HPDE6-E6E7 (cell line): ENCODE results near the gene C2CD4C.
"Not testable (repeated sequence)": the region's sequence is repeated elsewhere in the genome, so short reads cannot be mapped to it uniquely, and the experiment has no call there.

Experiments
- DNase-seq: peaks from one replicate; pipeline ENCODE4 v3.0.0; 2011; ENCODE audit warnings: missing footprints; ENCODE audit errors: extremely low spot score

The C2CD4C gene, protein sequence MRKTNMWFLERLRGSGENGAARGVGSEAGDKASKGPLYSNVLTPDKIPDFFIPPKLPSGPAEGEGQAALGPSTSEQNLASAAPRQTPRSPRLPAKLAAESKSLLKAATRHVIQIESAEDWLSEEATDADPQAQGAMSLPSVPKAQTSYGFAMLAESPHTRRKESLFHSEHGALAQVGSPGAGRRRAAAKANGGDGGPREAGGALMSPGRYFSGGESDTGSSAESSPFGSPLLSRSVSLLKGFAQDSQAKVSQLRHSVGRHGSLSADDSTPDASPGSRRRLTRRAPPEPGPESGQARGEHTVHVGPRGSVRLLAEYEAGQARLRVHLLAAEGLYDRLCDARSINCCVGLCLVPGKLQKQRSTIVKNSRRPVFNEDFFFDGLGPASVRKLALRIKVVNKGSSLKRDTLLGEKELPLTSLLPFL

DNA sequence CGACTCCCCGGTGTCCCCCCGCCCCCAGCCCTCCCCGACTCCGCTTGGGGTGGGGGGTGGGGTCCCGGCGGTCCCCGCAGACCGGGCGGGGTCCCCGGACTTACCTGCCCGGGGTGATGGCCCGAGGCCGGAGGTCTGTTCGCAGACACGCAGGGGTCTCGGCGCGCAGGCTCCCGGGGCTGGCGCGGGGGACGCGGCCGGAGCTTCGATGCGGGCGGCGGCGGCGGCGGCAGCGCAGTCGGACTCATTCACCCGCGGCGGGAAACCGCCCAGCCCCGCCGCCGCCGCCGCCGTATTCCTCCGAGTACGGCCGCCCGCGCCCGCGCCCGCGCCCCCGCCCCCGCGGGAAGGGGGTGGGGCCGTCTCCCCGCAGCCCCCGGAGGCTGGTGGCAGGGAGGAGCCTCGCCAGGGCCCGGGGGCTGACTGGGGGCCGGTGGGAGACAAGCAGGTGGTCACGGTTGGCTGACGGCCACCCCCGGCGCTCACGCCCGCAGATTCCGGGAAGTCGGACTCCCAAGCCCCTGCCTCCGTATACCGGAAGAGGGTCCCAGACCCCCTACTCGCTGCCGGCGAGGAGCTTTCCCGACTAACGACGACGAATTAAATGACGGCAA lies at the start of gene C2CD4C:
Gene C2CD4C (minus strand): TSS at position 246 of the 614 bp plus-strand sequence. CDS start 786 bp downstream, outside the sequence.
- no peak for DNase-seq

DNA sequence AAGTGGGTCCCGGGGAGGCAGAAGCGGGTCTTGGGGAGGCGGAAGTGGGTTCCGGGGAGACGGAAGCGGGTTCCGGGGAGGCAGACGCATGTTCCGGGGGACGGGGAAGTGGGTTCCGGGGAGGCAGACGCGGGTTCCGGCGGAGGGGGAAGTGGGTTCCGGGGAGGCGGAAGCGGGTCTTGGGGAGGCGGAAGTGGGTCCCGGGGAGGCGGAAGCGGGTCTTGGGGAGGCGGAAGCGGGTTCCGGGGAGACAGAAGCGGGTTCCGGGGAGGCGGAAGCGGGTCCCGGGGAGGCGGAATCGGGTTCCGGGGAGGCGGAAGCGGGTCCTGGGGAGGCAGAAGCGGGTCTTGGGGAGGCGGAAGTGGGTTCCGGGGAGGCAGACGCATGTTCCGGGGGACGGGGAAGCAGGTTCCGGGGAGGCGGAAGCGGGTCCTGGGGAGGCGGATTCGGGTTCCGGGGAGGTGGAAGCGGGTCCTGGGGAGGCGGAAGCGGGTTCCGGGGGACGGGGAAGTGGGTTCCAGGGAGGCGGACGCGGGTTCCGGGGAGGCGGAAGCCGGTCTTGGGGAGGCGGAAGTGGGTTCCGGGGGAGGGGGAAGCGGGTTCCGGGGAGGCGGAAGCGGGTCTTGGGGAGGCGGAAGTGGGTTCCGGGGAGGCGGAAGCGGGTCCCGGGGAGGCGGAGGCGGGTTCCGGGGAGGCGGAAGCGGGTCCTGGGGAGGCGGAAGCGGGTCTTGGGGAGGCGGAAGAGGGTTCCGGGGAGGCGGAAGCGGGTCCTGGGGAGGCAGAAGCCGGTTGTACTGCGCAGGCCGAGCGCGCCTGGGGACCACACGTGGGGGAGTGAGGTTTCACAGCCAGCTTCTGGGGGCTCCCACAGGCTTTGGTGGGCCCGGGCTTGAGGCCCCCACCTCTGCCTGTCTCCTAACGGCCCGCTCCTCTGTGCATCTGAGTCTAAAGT lies 49.4 kb upstream of the C2CD4C start:
- no peak for DNase-seq

DNA sequence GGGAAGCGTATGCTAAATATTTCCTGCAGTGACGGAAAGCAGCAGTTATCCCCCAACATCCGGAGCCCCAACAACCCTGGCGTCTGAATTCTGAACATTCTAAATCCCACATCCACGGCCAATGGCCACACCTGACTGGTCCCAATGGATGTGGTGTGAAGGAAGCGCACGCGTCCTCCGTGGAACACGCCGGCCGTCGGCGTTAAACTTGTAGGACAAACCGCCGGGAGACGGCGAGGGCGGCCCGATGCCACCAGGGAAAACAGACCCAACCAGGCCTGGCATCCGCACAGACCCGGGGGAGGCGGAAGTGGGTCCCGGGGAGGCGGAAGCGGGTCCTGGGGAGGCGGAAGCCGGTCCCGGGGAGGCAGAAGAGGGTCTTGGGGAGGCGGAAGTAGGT lies 48.7 kb upstream of the C2CD4C start:
- DNase-seq: no peak

DNA sequence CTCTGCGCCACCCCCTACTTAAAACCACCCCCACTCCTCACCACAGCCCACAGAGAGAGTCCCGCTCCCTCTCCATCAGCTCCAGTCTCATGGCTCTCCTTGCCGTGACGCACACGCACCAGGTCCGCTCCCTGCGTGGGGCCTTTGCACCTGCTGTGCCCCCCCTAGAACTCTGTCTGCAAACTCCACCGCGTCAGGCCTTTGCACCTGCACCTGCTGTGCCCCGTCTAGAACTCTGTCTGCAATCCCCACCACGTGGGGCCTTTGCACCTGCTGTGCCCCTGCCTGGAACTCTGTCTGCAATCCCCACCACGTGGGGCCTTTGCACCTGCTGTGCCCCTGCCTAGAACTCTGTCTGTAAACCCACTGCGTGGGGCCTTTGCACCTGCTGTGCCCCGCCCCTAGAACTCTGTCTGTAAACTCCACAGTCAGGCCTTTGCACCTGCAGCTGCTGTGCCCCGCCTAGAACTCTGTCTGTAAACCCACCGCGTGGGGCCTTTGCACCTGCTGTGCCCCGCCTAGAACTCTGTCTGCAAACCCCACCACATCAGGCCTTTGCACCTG lies 47.7 kb upstream of the C2CD4C start:
- DNase-seq: no peak

DNA sequence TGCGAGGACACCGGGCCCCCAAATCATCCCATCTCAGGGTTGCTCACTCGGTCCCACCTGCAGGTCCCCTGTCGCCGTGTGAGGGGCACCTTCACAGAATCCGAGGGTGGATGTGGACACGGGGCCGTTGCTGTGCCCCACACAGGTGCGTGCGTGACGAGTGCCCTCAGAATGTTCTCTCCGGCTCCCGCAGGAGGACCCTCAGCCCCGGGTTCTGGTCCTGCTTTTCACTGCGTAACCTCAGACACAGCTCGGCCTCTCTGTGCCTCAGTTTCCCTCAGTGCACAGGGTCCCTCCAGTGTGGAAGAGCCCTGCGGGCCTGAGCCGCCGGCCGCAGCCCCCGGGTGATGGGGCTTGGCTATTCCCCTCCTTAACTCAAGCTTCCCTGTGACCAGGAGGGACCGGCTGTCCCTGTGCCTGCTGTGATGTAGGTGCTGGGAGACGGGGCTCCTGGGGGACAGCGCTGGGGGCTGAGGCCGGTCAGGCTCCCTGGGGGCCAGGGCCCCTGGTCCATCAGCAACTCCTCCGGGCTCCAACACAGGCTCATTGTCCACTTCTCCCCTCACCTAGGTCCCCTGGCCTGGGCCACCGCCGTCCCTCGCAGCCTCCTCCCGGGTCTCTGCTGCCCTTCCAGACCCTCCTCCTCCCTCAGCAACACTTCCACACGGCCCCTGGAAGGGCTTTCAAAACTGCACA lies 47.1 kb upstream of the C2CD4C start:
- no peak for DNase-seq

DNA sequence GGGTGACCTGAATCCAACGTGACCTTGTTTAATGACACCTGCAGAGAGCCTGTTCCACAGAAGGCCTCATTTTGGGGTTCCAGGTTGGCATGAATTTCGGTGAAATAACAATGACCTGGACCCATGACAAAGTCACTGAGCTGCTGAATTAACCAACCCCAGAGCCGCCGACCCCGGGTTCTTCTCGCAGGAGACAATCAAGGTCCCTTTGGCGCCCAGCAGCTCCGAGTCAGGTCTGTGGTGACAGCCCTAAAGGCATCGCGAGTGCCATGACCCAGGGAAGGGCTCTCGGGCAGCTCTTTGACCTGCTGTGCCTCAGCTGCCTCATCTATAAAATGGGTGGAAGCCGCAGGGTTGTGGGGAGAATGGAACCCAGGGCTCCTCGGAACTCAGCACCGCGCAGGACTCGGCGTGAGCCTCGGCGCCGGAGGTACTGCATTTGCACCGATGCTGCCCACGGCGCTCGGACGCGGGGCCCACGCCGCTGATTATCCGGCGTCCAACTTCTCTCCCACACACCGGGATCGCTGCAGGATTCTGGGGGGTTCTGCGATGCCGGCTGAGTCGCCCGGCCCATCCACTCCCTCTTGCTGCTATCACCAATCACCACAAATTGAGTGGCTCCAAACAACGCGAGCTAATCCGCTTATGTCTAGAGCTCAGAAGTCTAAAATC lies 46.2 kb upstream of the C2CD4C start:
- no peak for DNase-seq

DNA sequence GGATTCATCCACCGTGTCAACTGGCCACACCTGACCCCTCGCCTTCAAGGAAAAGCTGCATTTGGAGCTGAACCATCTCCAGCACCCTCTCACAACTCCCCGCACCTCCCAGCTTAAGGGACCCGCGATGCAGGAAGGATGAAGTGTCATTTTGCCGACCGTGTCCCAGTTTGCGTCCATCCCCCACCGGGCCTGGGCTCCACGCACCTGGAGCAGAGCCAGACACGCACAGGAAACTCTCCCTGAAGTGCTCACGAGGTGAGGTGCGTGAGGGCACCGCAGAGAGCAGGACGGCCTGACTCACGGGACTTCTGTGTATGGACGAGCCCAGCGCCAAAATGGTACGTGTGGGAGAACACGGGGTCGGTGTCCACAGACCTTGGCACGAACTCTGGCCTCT lies 44.7 kb upstream of the C2CD4C start:
- DNase-seq: no peak

DNA sequence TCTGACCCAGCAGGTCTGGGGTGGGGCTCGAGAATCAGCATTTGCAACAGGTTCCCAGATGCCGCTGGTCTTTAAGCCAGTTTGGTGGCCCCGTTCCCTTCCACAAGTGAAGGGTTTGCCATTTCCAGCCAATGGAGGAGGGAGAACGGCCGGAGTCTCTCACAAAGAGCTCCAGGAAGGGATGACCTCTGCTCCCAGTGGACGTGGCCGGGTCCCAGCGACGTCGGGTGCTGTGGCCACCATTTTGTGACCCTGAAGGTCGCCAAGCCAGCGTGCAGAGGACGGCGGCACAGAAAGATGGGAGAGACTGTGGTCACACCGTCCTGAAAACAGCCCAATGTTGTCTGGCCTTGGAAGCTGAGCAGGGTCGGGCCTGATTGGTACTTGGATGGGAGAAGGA lies 43.9 kb upstream of the C2CD4C start:
- DNase-seq: no peak

DNA sequence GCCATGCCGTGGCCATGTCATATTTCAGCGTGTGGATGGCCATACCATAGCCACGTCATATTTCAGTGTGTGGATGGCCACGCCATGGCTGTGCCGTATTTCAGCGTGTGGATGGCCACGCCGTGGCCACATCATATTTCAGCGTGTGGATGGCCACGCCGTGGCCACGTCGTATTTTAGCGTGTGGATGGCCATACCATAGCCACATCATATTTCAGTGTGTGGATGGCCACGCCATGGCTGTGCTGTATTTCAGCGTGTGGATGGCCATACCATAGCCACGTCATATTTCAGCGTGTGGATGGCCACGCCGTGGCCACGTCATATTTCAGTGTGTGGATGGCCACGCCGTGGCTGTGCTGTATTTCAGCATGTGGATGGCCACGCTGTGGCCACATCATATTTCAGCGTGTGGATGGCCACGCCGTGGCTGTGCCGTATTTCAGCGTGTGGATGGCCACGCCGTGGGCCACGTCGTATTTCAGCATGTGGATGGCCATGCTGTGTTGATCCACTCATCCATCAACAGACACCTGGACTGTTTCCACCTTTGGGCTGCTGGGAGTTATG lies 42.0 kb upstream of the C2CD4C start:
- DNase-seq: not testable (repeated sequence)

DNA sequence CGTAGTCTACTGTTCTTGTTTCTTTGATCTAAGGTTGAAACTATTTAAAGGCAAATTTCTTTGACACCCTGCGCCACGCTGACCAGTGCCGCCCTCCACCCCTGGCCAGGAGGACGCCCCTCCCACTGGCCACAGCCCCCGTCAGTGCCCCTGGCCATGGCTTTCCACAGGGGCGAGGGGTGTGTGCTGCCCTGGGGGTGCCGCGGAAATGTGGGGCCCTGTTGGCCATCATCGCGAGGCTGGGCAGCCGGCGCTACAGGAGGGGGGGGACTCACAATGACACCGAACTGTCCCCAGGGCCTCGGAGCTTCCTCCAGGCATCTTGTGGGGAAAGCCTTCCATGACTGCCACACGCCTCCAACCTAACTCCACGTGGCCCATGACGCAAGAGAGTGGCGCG lies 41.0 kb upstream of the C2CD4C start:
- DNase-seq: no peak

DNA sequence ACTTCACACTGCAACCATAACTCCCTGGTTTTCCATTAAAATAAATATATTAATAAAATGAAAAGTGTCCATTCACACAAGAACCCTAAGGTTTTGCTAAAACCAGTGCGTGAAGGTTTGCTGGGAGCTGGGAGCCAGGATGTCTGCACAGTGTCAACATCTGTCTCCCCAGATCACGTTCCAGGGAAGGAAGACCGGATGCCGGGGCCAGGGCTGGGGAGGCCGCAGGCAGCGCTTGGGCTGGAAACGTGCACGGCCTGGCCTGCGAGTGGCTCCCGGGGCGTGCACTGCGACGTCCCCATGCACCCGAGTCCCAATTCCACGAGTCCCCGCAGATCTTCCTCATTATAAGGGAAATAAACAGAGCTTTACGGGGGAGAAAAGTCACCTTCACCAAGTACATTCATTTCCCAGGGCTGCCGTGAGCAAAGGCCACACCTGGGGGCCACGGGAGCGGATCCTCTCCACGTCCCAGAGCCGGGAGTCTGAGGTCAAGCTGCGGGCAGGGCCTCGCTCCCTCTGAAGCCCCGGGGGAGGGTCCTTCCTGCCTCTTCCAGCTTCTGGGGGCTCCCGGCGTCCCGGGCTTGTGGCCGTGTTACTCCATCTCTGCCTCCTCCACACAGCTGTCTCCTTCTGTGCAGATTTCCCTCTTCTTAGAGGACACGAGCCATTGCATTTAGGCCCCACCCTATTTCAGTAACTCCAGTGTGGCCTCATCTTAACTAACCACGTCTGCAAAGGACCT lies 39.0 kb upstream of the C2CD4C start:
- DNase-seq: no peak

DNA sequence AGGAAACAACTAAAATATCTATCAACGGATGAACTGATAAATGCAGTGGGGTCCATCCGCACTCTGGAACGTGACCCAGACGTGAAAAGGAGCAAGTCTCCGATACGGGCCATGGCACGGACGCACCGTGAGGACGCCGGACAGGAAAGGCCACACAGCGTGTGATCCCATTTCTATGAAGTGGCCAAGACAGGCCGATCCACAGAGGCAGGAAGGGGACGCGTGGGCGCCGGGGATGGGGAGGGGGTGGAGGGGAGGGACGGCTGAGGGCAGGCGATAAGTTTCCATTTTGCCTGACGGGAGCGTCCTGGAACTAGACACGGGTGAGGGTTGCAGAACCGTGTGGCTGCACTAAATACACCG lies 38.1 kb upstream of the C2CD4C start:
- no peak for DNase-seq

DNA sequence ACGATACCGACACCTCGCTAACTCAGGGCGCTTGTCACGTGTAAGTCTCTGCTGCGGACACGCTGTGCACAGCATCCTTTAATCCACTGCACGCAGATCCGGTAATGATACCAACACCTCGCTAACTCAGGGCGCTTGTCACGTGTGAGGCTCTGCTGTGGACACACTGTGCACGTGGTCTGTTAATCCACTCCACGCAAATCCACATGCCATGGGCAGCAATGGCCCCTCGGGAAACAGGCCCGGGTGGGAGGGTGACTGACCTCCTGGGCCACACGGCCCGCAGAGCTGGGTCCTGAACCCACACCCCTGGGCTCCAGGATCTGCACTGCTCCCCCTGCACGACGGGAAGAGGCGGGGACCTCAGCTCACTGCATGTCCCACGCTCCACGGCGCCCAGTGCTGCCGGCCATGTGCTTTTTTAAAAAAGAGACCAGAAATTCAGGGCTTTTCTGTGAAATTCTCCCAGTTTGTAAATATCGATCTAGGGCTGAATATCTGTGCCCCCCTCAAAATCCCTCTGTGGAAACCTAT lies 35.8 kb upstream of the C2CD4C start:
- DNase-seq: no peak

DNA sequence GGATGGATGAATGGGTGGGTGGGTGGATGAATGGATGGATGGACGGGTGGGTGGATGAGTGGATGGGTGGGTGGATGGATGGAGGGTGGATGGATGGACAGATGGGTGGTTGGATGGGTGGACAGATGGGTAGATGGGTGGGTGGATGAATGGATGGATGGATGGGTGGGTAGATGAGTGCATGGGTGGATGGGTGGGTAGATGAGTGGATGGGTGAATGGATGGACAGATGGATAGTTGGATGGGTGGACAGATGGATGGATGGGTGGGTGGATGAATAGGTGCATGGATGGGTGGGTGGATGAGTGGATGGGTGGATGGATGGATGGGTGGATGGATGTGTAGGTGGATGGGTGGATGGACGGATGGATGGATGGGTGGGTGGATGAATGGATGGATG lies 34.1 kb upstream of the C2CD4C start:
- no peak for DNase-seq

DNA sequence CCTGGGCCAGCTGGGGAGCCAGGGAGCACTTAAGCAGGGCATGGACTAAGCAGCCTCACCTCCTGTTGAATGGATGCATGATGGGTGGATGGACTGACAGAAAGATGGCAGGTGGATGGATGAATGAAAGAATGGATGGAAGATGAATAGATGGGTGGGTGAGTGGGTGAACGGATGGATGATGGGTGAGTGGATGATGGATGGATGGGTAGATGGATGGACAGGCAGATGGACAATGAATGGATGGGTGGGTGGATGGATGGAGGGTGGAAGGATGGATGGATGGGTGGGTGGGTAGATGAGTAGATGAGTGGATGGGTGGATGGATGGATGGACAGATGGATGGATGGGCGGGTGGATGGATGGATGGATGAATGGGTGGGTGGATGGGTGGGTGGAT lies 33.1 kb upstream of the C2CD4C start:
- no peak for DNase-seq

DNA sequence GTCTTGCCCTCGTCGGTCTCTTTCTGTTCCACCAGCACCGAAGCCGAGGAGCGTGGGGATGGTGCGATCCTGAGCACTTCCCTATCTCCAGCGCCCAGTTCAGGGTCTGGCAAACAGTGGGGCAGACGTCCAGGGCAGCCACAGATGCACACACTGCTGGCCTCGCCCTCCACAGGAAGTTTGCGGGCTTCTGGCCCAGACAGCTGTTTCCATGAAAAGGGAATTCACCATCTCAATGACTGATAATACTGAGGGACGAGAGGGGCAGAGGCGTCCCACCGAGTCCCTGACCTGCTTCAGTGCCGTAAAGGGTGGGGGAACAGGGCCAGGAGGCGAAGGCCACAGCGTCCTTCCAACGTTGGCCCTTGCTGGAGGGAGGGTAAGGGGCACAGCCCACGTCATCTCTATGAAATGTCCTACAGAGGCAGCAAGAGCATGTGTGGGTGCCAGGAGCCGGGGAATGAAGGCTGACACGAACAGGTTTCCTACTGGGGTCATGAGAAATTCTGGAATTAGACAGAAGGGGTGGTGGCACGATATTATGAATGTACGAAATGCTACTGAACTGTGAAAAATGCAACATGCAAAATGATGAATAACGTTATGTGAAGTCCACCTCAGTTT lies 32.4 kb upstream of the C2CD4C start:
- DNase-seq: no peak

DNA sequence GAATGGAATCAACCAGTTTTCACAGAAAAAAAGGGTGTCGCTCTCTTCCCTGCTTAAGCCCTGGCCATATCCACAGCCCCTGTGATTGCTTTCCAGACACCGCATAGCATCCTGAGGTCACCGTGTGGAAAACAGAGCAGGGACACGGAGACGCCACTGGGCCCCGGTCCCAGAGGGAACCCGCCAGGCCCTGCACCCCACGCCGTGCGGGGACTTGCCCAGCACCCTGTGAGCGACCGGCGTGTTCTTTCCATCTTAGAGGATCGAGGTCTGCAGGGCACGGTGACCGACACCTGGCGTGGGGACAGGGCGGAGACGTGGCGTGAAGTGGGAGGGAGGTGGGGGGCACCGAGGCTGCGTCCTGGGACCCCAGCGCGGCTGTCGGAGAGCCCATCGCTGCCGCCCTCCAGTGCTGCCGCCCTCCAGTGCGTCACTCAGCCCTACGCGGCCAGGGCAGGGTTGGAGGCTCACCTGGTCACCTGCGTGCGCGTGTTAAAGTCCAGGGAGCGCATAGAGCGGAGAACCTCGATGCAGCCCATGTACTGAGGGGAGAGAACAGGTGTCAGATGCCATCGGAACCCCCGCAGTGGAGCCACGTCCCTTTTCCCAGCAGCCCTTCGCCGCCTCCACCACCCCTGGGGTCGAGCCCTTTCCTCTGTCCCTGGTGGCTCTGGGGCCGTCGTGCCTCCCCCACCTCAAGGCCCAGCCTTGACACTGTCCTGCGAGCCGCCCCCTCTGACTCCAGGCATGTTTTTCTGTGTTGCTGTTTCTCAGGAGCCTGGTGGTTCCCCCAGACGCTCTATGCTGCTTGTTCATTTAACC lies 31.7 kb upstream of the C2CD4C start:
- no peak for DNase-seq
